SH-SY5Y (cell line): ENCODE measurements around the gene SURF2.

ENCODE experiments used
- GATA2 ChIP-seq: IDR thresholded peaks from 2 replicates; pipeline ENCODE4 v1.6.1; 2011; ENCODE audit warnings: mild to moderate bottlenecking, low read depth, low read length
- GATA3 ChIP-seq: IDR thresholded peaks from 2 replicates; pipeline ENCODE4 v1.6.1; 2011; ENCODE audit warnings: low read depth, mild to moderate bottlenecking, low read length, moderate library complexity

- no peak for TF ChIP-seq GATA2
- no peak for TF ChIP-seq GATA3
Measured at GRCh38 chr9:133348718-133349573, 7.4 kb upstream of the SURF2 start.
